GM18951 (cell line): ENCODE data around the gene PRR5L.

ENCODE experiments used
- POLR2A ChIP-seq: IDR thresholded peaks from 4 replicates; pipeline ENCODE4 v1.6.1; 2011; ENCODE audit warnings: mild to moderate bottlenecking; ENCODE audit not compliant: insufficient read length, insufficient read depth; ENCODE audit errors: extremely low read depth
- in situ Hi-C: fragments of 300-500 bp; cut with MboI; formaldehyde crosslinking; loops from one replicate; pipeline ENCODE4 v1.12.0; 2022; ENCODE audit warnings: low sequenced_read_pairs, mixed read lengths, inconsistent platforms; ENCODE audit not compliant: unreplicated experiment

The PRR5L gene

GRCh38 chr11:36447947-36448346, 151.9 kb downstream of the PRR5L start:
- TF ChIP-seq POLR2A: no peak
- in situ Hi-C loops: no loop called here

- in situ Hi-C loops: no loop called here
- TF ChIP-seq POLR2A: no peak
These were observed 153.5 kb downstream of the PRR5L start for GRCh38 chr11:36449561-36450096.

GRCh38 chr11:36450110-36450572, 154.1 kb downstream of the PRR5L start:
- in situ Hi-C loops: no loop called here
- TF ChIP-seq POLR2A: no peak

- no peak for TF ChIP-seq POLR2A
- in situ Hi-C loops: no loop called here
These were observed 155.0 kb downstream of the PRR5L start for GRCh38 chr11:36451045-36451444.

- TF ChIP-seq POLR2A: no peak
- in situ Hi-C loops: no loop called here
These were observed 155.6 kb downstream of the PRR5L start for GRCh38 chr11:36451681-36452080.

- in situ Hi-C loops: no loop called here
- no peak for TF ChIP-seq POLR2A
These were observed 156.3 kb downstream of the PRR5L start for GRCh38 chr11:36452236-36452940.

- TF ChIP-seq POLR2A: no peak
- in situ Hi-C loops: no loop called here
These were observed 156.9 kb downstream of the PRR5L start for GRCh38 chr11:36452961-36453360.

GRCh38 chr11:36453678-36454077, 157.6 kb downstream of the PRR5L start:
- no peak for TF ChIP-seq POLR2A
- in situ Hi-C loops: no loop called here

GRCh38 chr11:36454551-36454940, 158.5 kb downstream of the PRR5L start:
- in situ Hi-C loops: no loop called here
- TF ChIP-seq POLR2A: no peak

- TF ChIP-seq POLR2A: no peak
- in situ Hi-C loops: no loop called here
These were observed 159.0 kb downstream of the PRR5L start for GRCh38 chr11:36454941-36455631.

- in situ Hi-C loops: no loop called here
- no peak for TF ChIP-seq POLR2A
These were observed 159.6 kb downstream of the PRR5L start for GRCh38 chr11:36455658-36456111.

- in situ Hi-C loops: no loop called here
These were observed 160.1 kb downstream of the PRR5L start for GRCh38 chr11:36456156-36456555.

GRCh38 chr11:36458129-36458915, 162.2 kb downstream of the PRR5L start:
- no peak for TF ChIP-seq POLR2A
- in situ Hi-C loops: no loop called here

More at GRCh38 chr11:36456156-36456555, 160.1 kb downstream of the PRR5L start:
- no peak for TF ChIP-seq POLR2A
